ENCODE measurements around the gene CYP4F8.

GRCh38 chr19:15675560-15675959, 60.5 kb downstream of the CYP4F8 start:
- no peak for TF ChIP-seq CTCF (conservative IDR thresholded peaks at IDR 0.05)
- TF ChIP-seq ZFX (IDR thresholded peaks at IDR 0.05), result no peak

Measured in C4-2B (cell line).